Choroid plexus epithelial cell (primary cell): ENCODE results near the gene DZIP3.

Source experiments
- DNase-seq: peaks from one replicate; pipeline ENCODE4 v3.0.0-alpha.2; 2010; ENCODE audit warnings: low read depth
- H3K4me3 ChIP-seq: 2 replicates; pipeline ENCODE4 v1.5.1; 2011; ENCODE audit warnings: low read depth, mild to moderate bottlenecking, control low read depth, low read length, moderate library complexity
- TF ChIP-seq, protein P1 (sequence below): conservative IDR thresholded peaks from 2 replicates; pipeline ENCODE4 v1.5.1; 2011; ENCODE audit warnings: low read depth, mild to moderate bottlenecking, control low read depth, inconsistent platforms, low read length, moderate library complexity

The DZIP3 gene, protein sequence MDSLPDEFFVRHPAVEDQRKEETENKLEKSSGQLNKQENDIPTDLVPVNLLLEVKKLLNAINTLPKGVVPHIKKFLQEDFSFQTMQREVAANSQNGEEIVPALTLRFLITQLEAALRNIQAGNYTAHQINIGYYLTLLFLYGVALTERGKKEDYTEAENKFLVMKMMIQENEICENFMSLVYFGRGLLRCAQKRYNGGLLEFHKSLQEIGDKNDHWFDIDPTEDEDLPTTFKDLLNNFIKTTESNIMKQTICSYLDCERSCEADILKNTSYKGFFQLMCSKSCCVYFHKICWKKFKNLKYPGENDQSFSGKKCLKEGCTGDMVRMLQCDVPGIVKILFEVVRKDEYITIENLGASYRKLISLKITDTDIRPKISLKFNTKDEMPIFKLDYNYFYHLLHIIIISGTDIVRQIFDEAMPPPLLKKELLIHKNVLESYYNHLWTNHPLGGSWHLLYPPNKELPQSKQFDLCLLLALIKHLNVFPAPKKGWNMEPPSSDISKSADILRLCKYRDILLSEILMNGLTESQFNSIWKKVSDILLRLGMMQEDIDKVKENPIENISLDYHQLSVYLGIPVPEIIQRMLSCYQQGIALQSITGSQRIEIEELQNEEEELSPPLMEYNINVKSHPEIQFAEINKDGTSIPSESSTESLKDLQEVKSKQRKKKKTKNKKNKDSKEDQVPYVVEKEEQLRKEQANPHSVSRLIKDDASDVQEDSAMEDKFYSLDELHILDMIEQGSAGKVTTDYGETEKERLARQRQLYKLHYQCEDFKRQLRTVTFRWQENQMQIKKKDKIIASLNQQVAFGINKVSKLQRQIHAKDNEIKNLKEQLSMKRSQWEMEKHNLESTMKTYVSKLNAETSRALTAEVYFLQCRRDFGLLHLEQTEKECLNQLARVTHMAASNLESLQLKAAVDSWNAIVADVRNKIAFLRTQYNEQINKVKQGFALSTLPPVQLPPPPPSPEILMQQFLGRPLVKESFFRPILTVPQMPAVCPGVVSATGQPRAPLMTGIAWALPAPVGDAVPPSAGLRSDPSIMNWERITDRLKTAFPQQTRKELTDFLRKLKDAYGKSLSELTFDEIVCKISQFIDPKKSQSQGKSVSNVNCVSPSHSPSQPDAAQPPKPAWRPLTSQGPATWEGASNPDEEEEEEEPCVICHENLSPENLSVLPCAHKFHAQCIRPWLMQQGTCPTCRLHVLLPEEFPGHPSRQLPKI

DNA sequence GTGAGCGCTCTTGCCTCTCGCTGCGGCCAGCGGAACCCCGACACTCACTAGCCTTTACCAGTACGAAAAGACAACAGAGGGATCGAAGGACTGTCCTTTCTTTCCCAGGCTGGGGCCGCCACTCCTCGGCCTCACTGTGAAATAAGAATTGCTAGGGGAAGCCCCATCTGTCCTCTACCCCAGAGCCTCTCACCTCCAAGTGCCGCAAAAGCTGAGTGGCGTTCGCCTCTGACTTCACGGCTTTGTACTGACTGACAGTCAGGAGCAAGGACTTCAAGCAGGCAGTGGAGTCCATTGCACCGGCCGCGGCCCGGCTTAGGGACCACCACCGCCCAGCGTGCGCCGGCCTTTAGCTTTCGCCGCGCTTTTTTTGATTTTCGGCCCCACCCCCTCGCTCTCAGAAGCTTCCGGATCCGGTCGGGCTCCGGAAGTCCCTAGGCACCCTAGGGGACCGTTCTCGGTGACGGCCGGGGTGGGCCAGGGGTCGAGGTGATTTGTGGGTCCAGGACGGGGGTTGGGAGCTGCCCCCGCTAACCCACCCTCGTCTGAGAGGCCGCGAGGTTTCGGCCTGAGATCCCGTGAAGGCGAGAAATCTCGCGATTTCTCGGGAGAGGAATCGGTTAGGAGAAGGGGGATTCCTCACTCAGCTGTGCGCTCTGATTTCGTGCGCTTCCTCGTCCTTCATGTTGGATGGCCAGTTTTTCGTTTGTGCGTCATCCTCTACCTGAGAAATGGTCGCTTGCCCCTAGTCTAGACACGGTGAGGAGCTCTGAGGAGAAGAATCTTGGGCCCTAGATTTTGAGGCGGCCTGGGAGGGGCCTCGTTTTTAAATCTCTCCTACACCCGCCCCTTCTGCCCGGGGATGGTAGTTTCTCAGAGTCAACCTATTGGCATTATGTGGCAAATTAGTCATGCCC, at the start of gene DZIP3, which contains the start of gene CIP2A:
Gene DZIP3, plus strand, starts transcription at position 642 of the 917 bp plus-strand sequence. CDS start 15,685 bp downstream, outside the sequence.
Gene CIP2A, minus strand, starts transcription at position 358 of the 917 bp plus-strand sequence. Its CDS starts 63 bp downstream, at position 295.
- TF ChIP-seq, protein P1, sequence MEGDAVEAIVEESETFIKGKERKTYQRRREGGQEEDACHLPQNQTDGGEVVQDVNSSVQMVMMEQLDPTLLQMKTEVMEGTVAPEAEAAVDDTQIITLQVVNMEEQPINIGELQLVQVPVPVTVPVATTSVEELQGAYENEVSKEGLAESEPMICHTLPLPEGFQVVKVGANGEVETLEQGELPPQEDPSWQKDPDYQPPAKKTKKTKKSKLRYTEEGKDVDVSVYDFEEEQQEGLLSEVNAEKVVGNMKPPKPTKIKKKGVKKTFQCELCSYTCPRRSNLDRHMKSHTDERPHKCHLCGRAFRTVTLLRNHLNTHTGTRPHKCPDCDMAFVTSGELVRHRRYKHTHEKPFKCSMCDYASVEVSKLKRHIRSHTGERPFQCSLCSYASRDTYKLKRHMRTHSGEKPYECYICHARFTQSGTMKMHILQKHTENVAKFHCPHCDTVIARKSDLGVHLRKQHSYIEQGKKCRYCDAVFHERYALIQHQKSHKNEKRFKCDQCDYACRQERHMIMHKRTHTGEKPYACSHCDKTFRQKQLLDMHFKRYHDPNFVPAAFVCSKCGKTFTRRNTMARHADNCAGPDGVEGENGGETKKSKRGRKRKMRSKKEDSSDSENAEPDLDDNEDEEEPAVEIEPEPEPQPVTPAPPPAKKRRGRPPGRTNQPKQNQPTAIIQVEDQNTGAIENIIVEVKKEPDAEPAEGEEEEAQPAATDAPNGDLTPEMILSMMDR: peak; percentile 6
- peak; percentile 95 for DNase-seq
- peak within 1 kb of the TSS; percentile 92 for H3K4me3 ChIP-seq

DNA sequence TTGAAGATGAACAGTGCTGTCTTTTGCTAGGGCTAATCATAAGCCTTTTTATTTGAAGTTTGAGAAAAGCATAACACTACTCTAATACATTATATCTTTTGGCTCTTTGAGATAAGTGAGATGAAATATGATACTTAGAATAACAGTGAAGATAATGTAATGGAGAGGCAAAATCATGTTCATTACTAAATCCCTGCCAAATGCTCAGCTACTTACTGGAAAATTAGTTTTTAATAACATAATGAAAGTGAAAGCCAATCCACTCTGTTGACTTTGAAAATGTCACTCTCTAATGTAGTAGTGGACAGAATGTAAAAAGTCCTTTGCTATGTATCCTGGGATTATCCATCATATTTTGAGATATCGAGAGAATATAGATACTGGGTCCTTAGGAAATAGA, 43.3 kb upstream of the DZIP3 start:
- DNase-seq: peak; percentile 53
- peak overlapping the region; percentile 35 for H3K4me3 ChIP-seq
- TF ChIP-seq, protein P1: no peak

DNA sequence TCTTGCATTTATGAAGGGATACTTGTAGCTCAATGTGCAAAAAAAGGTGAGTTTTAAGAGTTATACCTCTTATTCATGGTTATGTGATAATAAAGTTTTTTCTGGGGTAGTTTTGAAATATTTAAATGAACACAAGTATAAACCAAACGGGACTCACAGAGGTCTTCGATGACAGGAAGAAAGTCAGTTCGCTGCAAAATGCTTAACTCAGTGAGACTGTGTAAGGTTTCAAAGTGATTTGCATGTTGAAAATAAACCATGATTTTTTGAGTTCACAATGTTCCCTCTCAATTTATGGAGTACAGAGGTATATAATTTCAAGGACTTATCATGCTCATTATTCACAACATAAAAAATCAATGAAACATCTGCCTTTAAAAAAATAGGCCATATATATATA, 42.8 kb upstream of the DZIP3 start:
- H3K4me3 ChIP-seq: peak overlapping the region; percentile 35
- no peak for DNase-seq
- TF ChIP-seq, protein P1: no peak

DNA sequence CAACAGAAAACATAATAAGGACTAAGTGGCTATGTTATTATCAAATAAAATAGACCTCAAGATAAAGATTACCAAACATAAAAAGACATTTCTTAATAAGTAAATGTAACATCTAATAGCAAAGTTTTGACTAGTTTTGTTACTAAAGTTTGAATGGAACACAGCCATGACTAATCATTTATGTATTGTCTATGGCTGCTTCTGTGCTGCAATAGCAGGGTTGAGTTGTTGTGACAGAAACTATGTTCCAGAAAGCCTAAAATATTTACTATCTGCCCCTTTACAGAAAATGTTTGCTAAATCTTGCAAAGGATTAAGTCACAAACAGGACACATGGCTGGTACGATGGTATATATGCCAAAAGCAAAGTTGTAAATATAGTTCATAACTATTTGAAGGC, 41.2 kb upstream of the DZIP3 start:
- DNase-seq: peak; percentile 55
- no peak overlapping the region for H3K4me3 ChIP-seq
- TF ChIP-seq, protein P1: no peak

DNA sequence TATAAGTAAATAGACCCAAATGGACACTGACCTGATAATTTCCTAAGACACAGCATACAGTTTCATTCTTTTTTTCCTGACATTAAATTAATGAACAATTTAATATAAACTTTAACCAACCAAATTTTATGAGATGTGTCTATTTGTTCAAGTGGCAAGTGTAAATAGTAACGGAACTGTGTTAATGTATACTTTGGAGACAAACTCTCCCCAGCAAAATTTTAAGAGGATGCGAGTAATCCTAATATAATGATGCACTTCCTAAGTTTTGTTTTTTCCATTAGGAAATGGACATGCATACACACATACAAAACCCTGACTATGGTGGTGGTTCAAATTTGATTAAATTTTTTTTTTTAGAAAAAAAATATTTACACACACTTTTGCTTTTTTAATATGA, 40.6 kb upstream of the DZIP3 start:
- DNase-seq: no peak
- no peak overlapping the region for H3K4me3 ChIP-seq
- TF ChIP-seq, protein P1: no peak
